Thoracic aorta (tissue), 2 donors: ENCODE results near the gene PKD1. TPM values are rescaled to one million over a fixed set of nuclear protein-coding genes. Genes with fewer than 3 reads are reported as not detected.
"Not testable (repeated sequence)": the region's sequence is repeated elsewhere in the genome, so short reads cannot be mapped to it uniquely, and the experiment has no call there.

ENCODE experiments used
- ATAC-seq: fragments of 150-250 bp; one replicate; pipeline ENCODE4 v1.8.0; 2017; ENCODE audit warnings: low read depth; ENCODE audit not compliant: insufficient number of reproducible peaks, low FRiP score
- DNase-seq: peaks from one replicate; pipeline ENCODE4 v3.0.0-alpha.2; 2020; ENCODE audit warnings: low spot score
- H3K27ac ChIP-seq, 2 donors: fragments of 200-600 bp; sonication (generic); 1 replicate in 1 of 2; 2 replicates in 1 of 2; pipeline ENCODE4 v1.5.1; 2016; ENCODE audit warnings: mild to moderate bottlenecking in 2 of 2, moderate library complexity in 2 of 2
- H3K27me3 ChIP-seq: fragments of 200-600 bp; sonication (generic); replicated peaks from 2 replicates; pipeline ENCODE4 v1.6.0; 2016; ENCODE audit warnings: mild to moderate bottlenecking; ENCODE audit not compliant: insufficient read depth
- H3K36me3 ChIP-seq: fragments of 200-600 bp; sonication (generic); one replicate; pipeline ENCODE4 v1.5.1; 2016
- H3K4me1 ChIP-seq, 2 donors: fragments of 200-600 bp; sonication (generic); 1 replicate in 1 of 2; 2 replicates in 1 of 2; pipeline versions ENCODE4 v1.5.1 to v1.6.0; 2016; ENCODE audit warnings: low read depth in 2 of 2, mild to moderate bottlenecking in 1 of 2; ENCODE audit not compliant: control insufficient read depth in 1 of 2
- H3K4me3 ChIP-seq: fragments of 200-600 bp; sonication (generic); 2 replicates; pipeline ENCODE4 v1.5.1; 2016; ENCODE audit warnings: mild to moderate bottlenecking
- H3K9me3 ChIP-seq: fragments of 200-600 bp; sonication (generic); 2 replicates; pipeline ENCODE4 v1.5.1; 2016
- CTCF ChIP-seq: fragments of 200-600 bp; sonication (generic); IDR thresholded peaks from one replicate; pipeline ENCODE4 v1.5.1; 2019; ENCODE audit warnings: antibody characterized with exemption
- total RNA-seq, 2 donors: library from RNA; depleted of rRNA; stranded (reverse); fragments of >200 nt; gene quantifications; one replicate each; pipeline versions ENCODE4 v1.1.0 to v1.2.3, GENCODE V29; 2016

The PKD1 gene
- total RNA-seq, 2 donors from 2014 or later = 838 to 1,071 TPM

DNA sequence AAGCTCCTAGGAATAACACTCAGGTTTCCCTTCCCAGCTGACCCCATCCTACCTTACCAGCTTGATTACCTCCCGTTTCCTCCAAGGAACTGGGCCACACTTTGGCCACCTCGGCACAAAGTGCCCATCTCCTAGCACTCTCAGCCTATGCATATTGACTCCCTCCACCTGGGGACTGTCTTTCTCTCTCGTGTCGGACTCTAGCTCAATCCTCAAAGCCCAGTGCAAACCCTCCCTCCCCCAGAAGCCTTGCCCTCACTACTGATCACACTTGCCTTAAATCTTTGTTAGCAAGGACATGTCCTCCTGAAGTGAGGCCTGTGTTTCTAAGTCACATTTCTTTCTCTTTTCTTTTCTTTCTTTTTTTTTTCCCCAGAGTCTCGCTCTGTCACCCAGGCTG is 10.1 kb upstream of the PKD1 start:
- Histone ChIP-seq H3K4me1 (peaks cover 5 to 29% of the 10 kb centered on the region in 2 donors), H3K4me3 (no peak overlapping the region), H3K27ac (no peak overlapping the region), H3K36me3 (no peaks in the 10 kb centered on the region), H3K9me3 (no peaks in the 10 kb centered on the region), H3K27me3 (no peaks in the 10 kb centered on the region)
- no peak for ATAC-seq
- DNase-seq = no peak
- no peak for TF ChIP-seq CTCF

DNA sequence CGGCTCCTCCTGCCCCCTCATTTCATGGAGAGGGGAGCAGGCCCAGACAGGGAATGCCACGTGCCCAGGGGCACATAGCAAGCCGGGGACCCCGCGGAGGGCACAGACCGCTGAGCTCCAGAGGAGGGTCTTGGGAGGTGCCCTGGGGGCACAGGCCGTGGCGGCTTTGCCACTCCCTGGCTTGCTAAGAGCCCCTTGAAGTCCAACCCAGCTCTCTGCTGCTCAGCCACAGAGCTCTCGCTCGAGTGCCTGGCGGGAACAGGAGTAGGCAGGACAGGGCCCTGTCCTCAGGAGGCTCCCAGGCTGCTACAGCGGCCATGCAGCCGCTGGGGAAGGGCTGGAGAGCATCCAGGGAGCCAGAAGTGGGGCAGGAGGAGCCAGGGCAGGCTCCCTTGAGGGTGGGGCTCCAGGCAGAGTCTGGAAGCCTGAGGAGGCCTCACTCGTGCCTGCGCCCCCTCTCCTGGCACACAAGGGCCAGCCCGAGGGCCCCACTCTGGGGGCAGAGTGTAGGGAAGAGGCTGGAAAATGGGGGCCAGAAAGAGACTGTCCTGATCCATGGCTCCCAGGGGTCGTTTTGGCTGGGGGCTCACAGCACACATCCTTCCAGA is 8.3 kb upstream of the PKD1 start:
- no peaks in the 10 kb centered on the region for H3K27me3 ChIP-seq
- ATAC-seq = no peak
- TF ChIP-seq CTCF = no peak

GRCh38 chr16:2142942-2143877 is 7.5 kb upstream of the PKD1 start:
- ATAC-seq (no peak), DNase-seq (no peak)
- TF ChIP-seq CTCF = no peak

More for the DNA sequence above, 8.3 kb upstream of the PKD1 start:
- Histone ChIP-seq H3K4me1 (peaks cover 6 to 16% of the 10 kb centered on the region in 2 donors), H3K9me3 (no peaks in the 10 kb centered on the region), H3K27ac (no peak overlapping the region), H3K4me3 (no peak overlapping the region), H3K36me3 (no peaks in the 10 kb centered on the region)
- no peak for DNase-seq

GRCh38 chr16:2135071-2135470 is 627 bp downstream of the PKD1 start:
- H3K36me3 ChIP-seq, H3K9me3 ChIP-seq, ATAC-seq, H3K27me3 ChIP-seq, DNase-seq: not testable (repeated sequence)
- peaks cover 5 to 36% of the 10 kb centered on the region in 2 donors for H3K4me1 ChIP-seq
- H3K27ac ChIP-seq = peak overlapping the region; percentile 71 to 80
- H3K4me3 ChIP-seq = peak overlapping the region; percentile 83

More at GRCh38 chr16:2142942-2143877, 7.5 kb upstream of the PKD1 start:
- Histone ChIP-seq H3K27me3 (no peaks in the 10 kb centered on the region), H3K4me1 (peaks cover 2 to 11% of the 10 kb centered on the region in 2 donors), H3K27ac (no peak overlapping the region), H3K9me3 (no peaks in the 10 kb centered on the region), H3K4me3 (no peak overlapping the region), H3K36me3 (no peaks in the 10 kb centered on the region)

DNA sequence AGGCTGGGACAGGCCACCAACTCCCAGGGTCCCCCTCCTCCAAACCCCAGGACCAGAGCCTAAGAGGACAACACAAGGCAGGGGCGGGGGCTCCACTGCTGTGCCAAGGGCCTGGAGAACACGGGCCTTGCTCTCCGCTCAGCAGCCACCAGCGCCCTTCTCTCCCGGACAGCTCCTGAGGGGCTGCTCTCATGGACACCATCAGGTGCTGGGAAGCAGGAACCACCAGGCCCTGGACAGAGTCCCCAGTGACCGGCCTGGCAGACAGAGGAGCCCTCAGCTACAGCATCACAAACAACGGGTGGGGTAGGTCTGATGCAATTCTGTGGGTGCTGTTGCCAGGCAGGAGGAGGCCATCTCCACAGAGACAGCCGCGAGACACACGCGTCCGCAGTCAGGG is 1.9 kb downstream of the PKD1 start:
- ATAC-seq, H3K9me3 ChIP-seq, DNase-seq, H3K36me3 ChIP-seq, H3K27me3 ChIP-seq: not testable (repeated sequence)
- Histone ChIP-seq H3K4me1 (peaks cover 10 to 47% of the 10 kb centered on the region in 2 donors), H3K27ac (peak overlapping the region; percentile 34 to 77), H3K4me3 (peak overlapping the region; percentile 59)

DNA sequence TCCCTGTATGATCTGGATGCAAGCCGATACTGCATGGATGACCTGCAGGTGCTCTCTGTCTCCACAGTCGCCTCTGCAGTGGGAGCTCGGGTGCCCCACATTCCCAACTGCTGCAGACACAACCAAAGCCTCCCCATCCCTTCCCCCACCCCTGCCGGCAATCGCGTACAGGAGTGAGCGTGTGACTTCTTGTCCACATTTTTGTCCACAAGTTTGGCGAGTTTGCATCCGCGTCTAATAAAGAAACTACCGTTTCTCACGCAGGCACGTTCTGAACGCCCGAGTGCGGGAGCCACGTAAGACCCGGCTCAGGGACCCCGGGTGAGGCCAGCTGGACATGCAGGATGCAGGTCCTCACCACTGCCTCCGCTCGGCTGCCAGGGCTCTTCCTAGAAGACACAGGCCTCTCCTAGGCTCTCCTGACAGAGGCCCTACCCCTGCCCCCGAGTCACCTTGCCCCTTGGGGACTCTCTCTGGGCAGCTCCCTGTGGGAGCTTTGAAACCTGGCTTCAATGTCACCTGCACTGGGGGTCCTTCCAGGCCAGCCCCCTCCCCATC is 5.7 kb downstream of the PKD1 start:
- Histone ChIP-seq H3K4me3 (peak overlapping the region; percentile 39), H3K4me1 (peaks cover 34 to 72% of the 10 kb centered on the region in 2 donors), H3K27ac (peak overlapping the region in 1 of 2 donors; percentile 41)
- H3K9me3 ChIP-seq, H3K36me3 ChIP-seq, DNase-seq, ATAC-seq, H3K27me3 ChIP-seq: not testable (repeated sequence)

DNA sequence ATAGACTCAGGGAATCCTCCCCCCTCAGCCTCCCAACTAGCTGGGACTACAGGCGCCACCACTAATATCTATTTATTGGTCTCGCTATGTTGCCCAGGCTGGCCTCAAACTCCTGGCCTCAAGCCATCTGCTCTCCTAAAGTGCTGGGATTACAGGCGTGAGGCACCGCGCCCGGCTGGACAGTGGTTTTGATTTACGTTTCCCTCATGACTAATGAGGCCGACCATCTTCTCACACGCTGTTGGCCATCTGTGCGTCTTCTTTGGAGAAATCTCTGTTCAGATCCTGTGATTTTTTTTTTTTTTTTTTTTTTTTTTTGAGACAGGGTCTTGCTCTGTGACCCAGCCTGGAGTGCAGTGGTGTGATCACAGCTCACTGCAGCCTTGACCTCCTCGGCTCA is 6.4 kb downstream of the PKD1 start:
- Histone ChIP-seq H3K27ac (peak overlapping the region in 1 of 2 donors; percentile 64), H3K4me1 (peaks cover 34 to 76% of the 10 kb centered on the region in 2 donors)
- H3K4me3 ChIP-seq, H3K36me3 ChIP-seq, ATAC-seq, DNase-seq, H3K27me3 ChIP-seq, H3K9me3 ChIP-seq: not testable (repeated sequence)

GRCh38 chr16:2127630-2128280 is 7.9 kb downstream of the PKD1 start:
- H3K4me1 ChIP-seq = peaks cover 34 to 84% of the 10 kb centered on the region in 2 donors
- H3K36me3 ChIP-seq, ATAC-seq, DNase-seq, H3K27me3 ChIP-seq, H3K9me3 ChIP-seq: not testable (repeated sequence)
- peak overlapping the region; percentile 95 to 100 for H3K27ac ChIP-seq
- peak overlapping the region; percentile 73 for H3K4me3 ChIP-seq
